Small intestine (tissue), 7 donors: ENCODE measurements around the gene FXYD1. TPM values are rescaled to one million over a fixed set of nuclear protein-coding genes. Genes with fewer than 3 reads are reported as not detected.
"Not testable (repeated sequence)": the region's sequence is repeated elsewhere in the genome, so short reads cannot be mapped to it uniquely, and the experiment has no call there.

Source experiments
- DNase-seq, 2 donors: peaks; one replicate each; pipeline versions ENCODE4 v3.0.0 to v3.0.0-alpha.2; 2013
- FAIRE-seq: peaks from 2 replicates; lab custom pipeline; 2012; peaks lifted over from hg19 to GRCh38; lab: Jason Lieb, UNC
- H3K27ac ChIP-seq, 3 donors: one replicate each; pipeline ENCODE4 v1.5.1; 2013; ENCODE audit warnings: low read length in 2 of 3, mild to moderate bottlenecking in 2 of 3, control low read depth in 1 of 3, inconsistent platforms in 1 of 3, low read depth in 1 of 3, moderate library complexity in 1 of 3
- H3K27me3 ChIP-seq, 3 donors: one replicate each; pipeline ENCODE4 v1.6.1; 2013; ENCODE audit warnings: low read length in 3 of 3, inconsistent platforms in 1 of 3; ENCODE audit not compliant: control insufficient read depth in 3 of 3, insufficient read depth in 3 of 3
- H3K36me3 ChIP-seq, 3 donors: one replicate each; pipeline ENCODE4 v1.6.1; 2013; ENCODE audit warnings: low read length in 3 of 3, inconsistent platforms in 1 of 3, low read depth in 1 of 3, mild to moderate bottlenecking in 1 of 3, moderate library complexity in 1 of 3; ENCODE audit not compliant: control insufficient read depth in 3 of 3, insufficient read depth in 2 of 3
- H3K4me1 ChIP-seq, 3 donors: one replicate each; pipeline ENCODE4 v1.6.1; 2013; ENCODE audit warnings: low read length in 2 of 3, inconsistent platforms in 1 of 3, low read depth in 1 of 3, mild to moderate bottlenecking in 1 of 3, moderate library complexity in 1 of 3; ENCODE audit not compliant: control insufficient read depth in 3 of 3, insufficient read depth in 2 of 3
- H3K4me3 ChIP-seq, 3 donors: one replicate each; pipeline ENCODE4 v1.5.1; 2013; ENCODE audit warnings: low read length in 3 of 3, control low read depth in 1 of 3, inconsistent platforms in 1 of 3, low read depth in 1 of 3, mild to moderate bottlenecking in 1 of 3, moderate library complexity in 1 of 3
- H3K9me3 ChIP-seq, 2 donors: one replicate each; pipeline ENCODE4 v1.6.1; 2013; ENCODE audit warnings: low read depth in 1 of 2, low read length in 1 of 2; ENCODE audit not compliant: control insufficient read depth in 2 of 2, insufficient read depth in 1 of 2
- WGBS, 3 donors: extraction: QIAGEN DNeasy Blood & Tissue Kit; methylation state at CpG; one replicate each; pipeline ENCODE4 v1.1.7; 2013; 5-methylcytosine and 5-hydroxymethylcytosine counted together
- polyA plus RNA-seq, 4 donors: library from polyadenylated mRNA; stranded (reverse) in 3 of 4; unstranded in 1 of 4; fragments of 200-250 nt in 3 of 4; fragments of 120-200 nt in 1 of 4; gene quantifications; one replicate each; pipeline versions ENCODE4 v1.2.1 to v1.2.3, GENCODE V29; 2013
- donor health status: healthy with polysubstance abuse.
- donor health status: control.
- donor health status: control.
- donor health status: Bipolar disorder and iron deficiency.
- donor health status: healthy.

Gene FXYD1
- polyA plus RNA-seq, 4 donors, result 7.3 to 25.4 (median 13.6) TPM; not detected in 1

DNA sequence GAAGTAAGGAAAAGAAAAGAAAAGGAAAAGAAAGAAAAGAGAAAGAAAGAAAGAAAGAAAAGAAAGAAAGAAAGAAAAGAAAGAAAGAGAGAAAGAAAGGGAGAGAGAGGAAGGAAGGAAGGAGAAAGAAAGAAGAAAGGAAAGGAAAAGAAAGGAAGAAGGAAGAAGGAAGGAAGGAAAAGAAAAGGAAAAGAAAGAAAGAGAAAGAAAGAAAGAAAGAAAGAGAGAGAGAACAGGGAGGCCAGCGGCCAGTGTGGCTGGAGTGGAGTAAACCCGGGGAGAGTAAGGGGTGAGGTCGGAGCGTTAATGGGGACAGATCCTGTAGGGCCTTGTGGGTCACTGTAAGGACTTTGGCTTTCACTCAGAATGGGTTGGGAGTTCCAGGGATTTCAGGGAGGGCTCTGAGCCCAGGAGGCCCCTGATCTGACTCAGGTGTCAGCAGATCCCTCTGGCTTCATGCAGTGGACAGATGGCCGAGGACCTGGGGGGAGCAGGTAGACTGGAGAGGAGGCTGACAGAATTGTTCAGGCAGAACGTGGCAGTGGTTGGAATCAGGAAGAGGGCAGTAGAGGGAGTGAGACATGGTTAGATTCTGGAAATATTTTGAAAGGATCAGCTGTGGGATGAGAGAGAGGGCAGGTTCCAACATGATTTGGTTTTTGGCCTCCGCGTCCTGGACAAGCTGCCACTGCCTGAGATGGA, 42.8 kb upstream of the FXYD1 start:
- no peaks in the 10 kb centered on the region for H3K36me3 ChIP-seq
- peaks cover 0 to 14% (median 0%) of the 10 kb centered on the region in 3 donors for H3K4me1 ChIP-seq
- H3K27ac ChIP-seq, result no peak overlapping the region
- 68 to 74% (median 69%) methylated on average over 8 of the region's 8 CpGs for WGBS, 3 donors
- no peak overlapping the region for H3K4me3 ChIP-seq
- H3K9me3 ChIP-seq, result no peaks in the 10 kb centered on the region
- no peaks in the 10 kb centered on the region for H3K27me3 ChIP-seq
- FAIRE-seq (no peak), DNase-seq (peak in 1 of 2 donors; percentile 37)

DNA sequence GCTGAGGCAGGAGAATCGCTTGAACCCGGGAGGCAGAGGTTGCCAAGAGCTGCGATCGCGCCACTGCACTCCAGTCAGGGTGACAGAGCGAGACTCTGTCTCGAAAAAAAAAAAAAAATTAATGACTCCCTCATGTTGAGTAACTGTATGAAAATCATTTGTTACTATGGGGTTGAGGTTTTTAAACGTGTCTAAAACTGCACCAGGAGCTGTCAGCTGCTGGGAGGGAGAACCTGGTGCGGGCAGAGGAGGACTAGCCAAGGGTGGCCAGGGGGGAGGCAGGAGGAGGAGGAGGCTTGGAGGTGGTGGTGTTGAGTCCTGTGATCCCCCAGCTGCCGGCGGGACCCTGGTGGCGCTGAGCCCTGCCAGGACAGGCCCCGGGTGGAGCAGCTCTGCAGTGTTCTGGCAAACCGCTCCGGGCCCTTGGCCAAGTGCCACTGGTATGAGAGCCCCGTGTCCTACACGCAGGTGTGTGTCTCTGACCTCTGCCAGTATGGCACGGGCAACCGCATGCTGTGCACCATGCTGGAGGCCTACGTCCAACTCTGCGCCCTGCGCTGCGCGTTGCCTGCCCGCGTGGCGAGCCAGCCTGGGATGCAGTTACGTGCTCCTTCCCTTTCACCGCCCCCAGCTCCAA, 40.1 kb upstream of the FXYD1 start:
- WGBS, 3 donors, result 70 to 84% (median 72%) methylated on average over 26 to 29 of the region's 29 CpGs
- no peak overlapping the region for H3K27ac ChIP-seq
- no peak for FAIRE-seq
- no peak for DNase-seq
- H3K9me3 ChIP-seq, result no peaks in the 10 kb centered on the region
- H3K36me3 ChIP-seq, result no peaks in the 10 kb centered on the region
- H3K4me3 ChIP-seq, result no peak overlapping the region
- no peaks in the 10 kb centered on the region for H3K27me3 ChIP-seq
- peaks cover 0 to 7% (median 0%) of the 10 kb centered on the region in 3 donors for H3K4me1 ChIP-seq

DNA sequence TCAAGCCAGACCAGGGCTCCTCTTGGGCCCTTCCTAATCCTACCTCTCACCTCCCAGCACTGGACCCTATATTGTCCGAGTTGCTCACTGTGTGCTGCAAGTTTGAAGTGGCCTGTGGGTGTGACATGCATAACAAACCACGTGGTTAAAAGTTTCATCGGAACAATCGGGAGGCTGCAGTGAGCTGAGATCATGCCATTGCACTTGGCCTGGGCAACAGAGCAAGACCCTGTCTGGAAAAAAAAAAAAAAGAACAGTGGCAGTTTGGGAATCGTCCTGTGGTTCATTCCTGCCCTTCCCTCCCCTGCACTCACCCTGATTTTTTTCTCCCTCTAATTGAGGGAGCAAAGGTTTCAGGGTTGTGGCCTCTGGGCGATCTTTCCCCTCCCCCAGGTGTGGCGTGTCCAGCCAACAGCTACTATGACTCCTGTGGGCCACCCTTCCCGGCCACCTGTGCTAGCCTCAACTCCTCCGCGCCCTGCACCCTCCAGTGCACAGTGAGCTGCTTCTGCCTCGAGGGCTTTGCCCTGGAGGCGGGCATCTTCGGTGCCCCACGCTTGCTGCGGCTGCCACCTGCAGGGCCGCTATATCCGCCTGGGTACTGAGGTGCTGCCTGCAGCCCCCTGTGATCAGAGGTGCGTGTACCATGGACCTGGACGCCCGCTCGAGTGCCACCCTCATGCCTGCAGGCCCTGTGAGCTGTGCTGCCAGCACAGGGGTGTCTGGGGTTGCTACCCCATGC, 39.3 kb upstream of the FXYD1 start:
- no peak overlapping the region for H3K27ac ChIP-seq
- DNase-seq (peak in 1 of 2 donors; percentile 22), FAIRE-seq (no peak)
- no peaks in the 10 kb centered on the region for H3K27me3 ChIP-seq
- H3K9me3 ChIP-seq, result no peaks in the 10 kb centered on the region
- H3K4me1 ChIP-seq, result peaks cover 0 to 7% (median 0%) of the 10 kb centered on the region in 3 donors
- H3K36me3 ChIP-seq, result no peaks in the 10 kb centered on the region
- 66 to 78% (median 70%) methylated on average over 21 of the region's 21 CpGs for WGBS, 3 donors
- H3K4me3 ChIP-seq, result no peak overlapping the region

DNA sequence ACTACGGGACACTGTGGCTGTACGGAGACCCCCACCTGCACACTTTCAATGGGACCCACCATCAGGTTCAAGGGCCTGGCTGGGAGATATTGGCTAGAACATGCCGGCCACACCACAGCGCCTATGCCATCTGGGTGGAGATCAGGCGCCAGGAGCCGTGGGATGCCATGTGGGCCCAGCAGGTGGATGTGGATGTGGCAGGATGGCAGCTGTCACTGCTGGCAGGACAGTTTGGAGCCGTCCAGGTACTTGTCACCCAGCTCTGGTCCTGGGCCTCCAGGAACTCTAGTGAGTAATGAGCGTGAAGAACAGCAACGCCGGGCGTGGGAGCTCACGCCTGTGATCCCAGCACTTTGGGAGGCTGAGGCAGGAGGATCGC, 38.7 kb upstream of the FXYD1 start:
- no peaks in the 10 kb centered on the region for H3K36me3 ChIP-seq
- 84 to 92% (median 92%) methylated on average over 13 of the region's 13 CpGs for WGBS, 3 donors
- no peaks in the 10 kb centered on the region for H3K9me3 ChIP-seq
- no peak for DNase-seq
- FAIRE-seq, result no peak
- H3K27ac ChIP-seq, result no peak overlapping the region
- peaks cover 0 to 1% (median 0%) of the 10 kb centered on the region in 3 donors for H3K4me1 ChIP-seq
- no peaks in the 10 kb centered on the region for H3K27me3 ChIP-seq
- H3K4me3 ChIP-seq, result no peak overlapping the region

DNA sequence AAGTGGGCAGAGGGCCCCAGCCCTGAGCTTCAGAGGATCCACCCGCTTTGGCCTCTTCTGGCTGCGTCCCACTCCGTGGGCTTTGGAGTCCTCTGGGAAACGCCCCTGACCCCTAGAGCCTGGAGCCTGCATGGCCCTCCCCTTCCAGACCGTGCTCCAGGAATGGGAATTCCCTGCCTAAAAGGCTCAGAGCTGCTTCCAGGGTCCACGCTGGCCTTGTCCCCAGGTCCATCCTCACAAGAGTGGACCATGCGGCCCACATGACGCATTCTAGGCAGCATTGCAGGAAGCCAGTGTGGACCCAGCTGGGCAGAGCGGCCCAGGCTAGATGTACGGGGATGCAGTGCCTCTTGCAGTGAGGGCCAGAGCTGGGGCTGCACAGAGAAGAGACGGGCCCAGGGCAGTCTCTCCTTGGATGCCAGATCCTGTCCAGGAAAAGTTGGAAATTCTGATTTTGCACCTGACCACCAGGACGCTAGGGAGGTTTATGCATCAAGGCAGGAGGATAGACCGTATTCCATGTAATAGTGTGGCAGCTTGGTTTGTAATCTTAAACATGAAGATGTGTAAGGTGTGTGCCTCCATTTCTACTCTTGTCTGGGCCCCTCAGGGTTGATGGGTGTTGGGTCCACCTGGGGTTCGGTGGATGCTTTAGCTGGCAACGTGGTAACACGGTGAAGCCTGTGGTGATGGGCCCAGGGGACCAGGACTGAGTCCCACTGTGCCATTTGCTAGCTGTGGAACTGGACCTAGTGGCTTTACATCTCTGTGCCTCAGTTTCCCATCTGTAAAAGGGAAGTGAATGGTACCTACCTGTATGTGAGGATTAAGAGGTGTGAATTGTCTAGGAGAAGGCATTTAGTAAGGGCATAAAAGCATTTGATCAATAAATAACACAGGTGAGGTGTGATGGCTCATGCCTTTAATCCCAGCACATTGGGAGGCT, 37.8 kb upstream of the FXYD1 start:
- whole genome bisulfite sequencing, 3 donors, result 75 to 83% (median 82%) methylated on average over 14 to 16 of the region's 16 CpGs

DNA sequence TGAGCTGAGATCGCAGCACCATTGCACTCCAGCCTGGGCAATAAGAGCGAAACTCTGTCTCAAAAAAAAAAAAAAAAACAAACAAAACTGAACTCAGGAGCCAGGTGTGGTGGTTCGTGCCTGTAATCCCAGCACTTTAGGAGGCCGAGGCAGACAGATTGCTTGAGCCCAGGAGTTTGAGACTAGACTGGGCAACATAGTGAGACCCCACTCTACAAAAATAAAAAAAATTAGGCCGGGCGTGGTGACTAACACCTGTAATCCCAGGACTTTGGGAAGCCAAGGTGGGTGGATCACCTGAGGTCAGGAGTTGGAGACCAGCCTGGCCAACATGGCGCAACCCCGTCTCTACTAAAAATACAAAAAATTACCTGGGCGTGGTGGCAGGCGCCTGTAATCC, 36.7 kb upstream of the FXYD1 start:
- H3K9me3 ChIP-seq, H3K36me3 ChIP-seq, H3K27ac ChIP-seq, H3K4me1 ChIP-seq, FAIRE-seq, H3K27me3 ChIP-seq, DNase-seq, H3K4me3 ChIP-seq: not testable (repeated sequence)
- WGBS, 3 donors, result 85 to 94% (median 94%) methylated on average over 10 of the region's 10 CpGs

More for the DNA sequence above, 37.8 kb upstream of the FXYD1 start:
- H3K4me1 ChIP-seq, result no peaks in the 10 kb centered on the region
- H3K36me3 ChIP-seq, result no peaks in the 10 kb centered on the region
- H3K27me3 ChIP-seq, result no peaks in the 10 kb centered on the region
- DNase-seq (no peak), FAIRE-seq (no peak)
- H3K9me3 ChIP-seq, result peaks cover 0 to 3% of the 10 kb centered on the region in 2 donors
- H3K27ac ChIP-seq, result no peak overlapping the region
- H3K4me3 ChIP-seq, result no peak overlapping the region

DNA sequence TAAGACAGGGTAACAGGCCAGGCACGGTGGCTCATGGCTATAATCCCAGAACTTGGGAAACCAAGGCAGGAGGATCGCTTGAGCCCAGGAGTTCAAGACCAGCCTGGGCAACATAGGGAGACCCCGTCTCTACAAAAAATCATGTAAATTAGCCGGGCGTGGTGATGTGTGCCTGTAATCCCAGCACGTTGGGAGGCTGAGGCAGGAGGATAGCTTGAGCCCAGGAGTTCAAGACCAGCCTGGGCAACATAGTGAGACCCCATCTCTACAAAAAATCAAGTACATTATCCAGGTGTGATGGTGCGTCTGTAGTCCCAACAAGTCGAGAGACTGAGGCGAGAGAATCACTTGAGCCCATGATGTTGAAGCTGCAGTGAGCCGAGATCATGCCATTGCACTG, 35.0 kb upstream of the FXYD1 start:
- not testable (repeated sequence) for H3K9me3 ChIP-seq, H3K27me3 ChIP-seq, H3K4me3 ChIP-seq, DNase-seq, H3K4me1 ChIP-seq, FAIRE-seq, H3K27ac ChIP-seq, H3K36me3 ChIP-seq
- 67 to 79% (median 70%) methylated on average over 10 of the region's 10 CpGs for WGBS, 3 donors
